GM06990 (cell line): Measurements from ENCODE around the gene TAF3.

ENCODE experiments used
- DNase-seq: peaks from one replicate; pipeline ENCODE4 v3.0.0-alpha.2; 2011; ENCODE audit not compliant: insufficient read length; ENCODE audit errors: extremely low read depth
- H3K27me3 ChIP-seq: replicated peaks from 2 replicates; pipeline ENCODE4 v1.6.0; 2011; ENCODE audit warnings: low read length; ENCODE audit not compliant: control insufficient read depth, insufficient read depth
- H3K36me3 ChIP-seq: 2 replicates; pipeline ENCODE4 v1.5.1; 2011; ENCODE audit warnings: low read length; ENCODE audit not compliant: control insufficient read depth, insufficient read depth
- H3K4me3 ChIP-seq: replicated peaks from 2 replicates; pipeline ENCODE4 v1.5.1; 2011; ENCODE audit warnings: low read depth, mild to moderate bottlenecking, control low read depth, low read length
- TF ChIP-seq, protein P1 (sequence below): IDR thresholded peaks from 2 replicates; pipeline ENCODE4 v1.5.1; 2011; ENCODE audit warnings: low read length, control low read depth, mild to moderate bottlenecking, inconsistent platforms; ENCODE audit not compliant: insufficient read depth, poor library complexity, severe bottlenecking

TAF3 gene

DNA sequence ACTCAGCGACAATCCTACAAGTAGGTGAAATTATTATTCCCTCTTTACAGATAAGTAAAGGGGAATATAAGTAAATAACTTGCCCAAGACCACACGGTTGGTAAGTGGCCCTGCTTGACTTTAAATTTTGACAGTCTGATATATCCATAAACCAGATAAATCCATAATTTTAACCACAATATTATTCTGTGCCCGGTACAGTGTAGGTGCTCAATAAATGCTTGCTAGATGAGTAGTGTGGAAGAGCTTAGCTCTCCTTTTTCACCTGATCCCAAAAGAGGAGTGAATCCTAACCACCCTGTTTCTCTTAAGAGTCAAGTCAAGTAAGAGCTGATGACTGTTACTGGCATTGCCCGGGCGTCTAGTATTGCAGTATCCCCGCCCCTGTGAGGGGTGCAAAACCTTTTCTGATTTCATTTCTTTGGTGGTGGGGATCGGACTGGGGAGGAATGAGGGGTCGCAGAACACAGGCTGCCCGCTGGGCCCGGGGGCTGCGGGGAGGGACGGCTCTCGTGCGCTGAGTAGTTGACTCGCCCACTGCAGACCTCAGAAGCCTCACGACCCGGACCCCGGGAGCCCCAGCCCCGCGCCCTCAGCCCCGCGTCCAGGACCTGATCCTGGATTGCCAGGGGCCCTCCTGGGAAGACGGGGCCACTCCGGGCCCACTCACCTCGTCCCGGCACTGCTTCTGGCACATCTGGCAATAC is 31.0 kb upstream of the TAF3 start:
- Histone ChIP-seq H3K4me3 (peak overlapping the region; percentile 87), H3K36me3 (peaks cover 2% of the 10 kb centered on the region), H3K27me3 (no peaks in the 10 kb centered on the region)
- DNase-seq: no peak
- TF ChIP-seq, protein P1, sequence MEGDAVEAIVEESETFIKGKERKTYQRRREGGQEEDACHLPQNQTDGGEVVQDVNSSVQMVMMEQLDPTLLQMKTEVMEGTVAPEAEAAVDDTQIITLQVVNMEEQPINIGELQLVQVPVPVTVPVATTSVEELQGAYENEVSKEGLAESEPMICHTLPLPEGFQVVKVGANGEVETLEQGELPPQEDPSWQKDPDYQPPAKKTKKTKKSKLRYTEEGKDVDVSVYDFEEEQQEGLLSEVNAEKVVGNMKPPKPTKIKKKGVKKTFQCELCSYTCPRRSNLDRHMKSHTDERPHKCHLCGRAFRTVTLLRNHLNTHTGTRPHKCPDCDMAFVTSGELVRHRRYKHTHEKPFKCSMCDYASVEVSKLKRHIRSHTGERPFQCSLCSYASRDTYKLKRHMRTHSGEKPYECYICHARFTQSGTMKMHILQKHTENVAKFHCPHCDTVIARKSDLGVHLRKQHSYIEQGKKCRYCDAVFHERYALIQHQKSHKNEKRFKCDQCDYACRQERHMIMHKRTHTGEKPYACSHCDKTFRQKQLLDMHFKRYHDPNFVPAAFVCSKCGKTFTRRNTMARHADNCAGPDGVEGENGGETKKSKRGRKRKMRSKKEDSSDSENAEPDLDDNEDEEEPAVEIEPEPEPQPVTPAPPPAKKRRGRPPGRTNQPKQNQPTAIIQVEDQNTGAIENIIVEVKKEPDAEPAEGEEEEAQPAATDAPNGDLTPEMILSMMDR: no peak

DNA sequence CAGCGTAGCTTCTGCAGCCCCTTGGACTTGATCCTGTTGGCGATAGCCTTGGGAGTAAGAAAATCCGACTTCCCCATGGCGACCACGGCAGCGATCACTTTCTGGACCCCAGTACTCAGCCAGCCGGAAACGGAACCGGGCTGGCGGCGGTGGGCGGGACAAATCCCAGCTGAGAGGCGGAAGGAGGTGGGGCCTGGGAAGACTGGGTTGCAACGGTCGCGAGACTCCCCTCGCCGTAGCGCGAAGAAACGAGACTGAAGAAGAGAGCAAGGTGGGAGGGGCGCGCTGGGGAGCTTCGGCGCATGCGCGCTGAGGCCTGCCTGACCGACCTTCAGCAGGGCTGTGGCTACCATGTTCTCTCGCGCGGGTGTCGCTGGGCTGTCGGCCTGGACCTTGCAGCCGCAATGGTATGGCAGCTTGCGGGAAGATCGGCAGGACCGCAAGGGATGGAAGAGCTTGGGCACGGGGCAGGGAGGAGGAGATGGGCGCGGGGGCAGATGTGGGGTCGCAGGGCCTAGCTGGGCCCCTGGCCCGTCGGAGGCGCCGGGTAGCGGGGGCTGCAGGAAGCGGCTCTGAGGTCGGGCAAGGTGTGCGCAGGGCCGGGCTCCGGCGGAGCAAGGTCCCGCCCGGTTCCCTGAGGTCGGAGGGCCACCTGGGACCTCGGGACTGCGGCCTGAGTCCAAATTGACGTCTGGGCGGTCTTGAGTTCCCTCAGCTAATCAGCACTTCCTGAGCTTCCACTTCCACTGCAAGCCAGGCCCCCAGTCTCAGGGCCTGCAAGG is 30.3 kb upstream of the TAF3 start, which contains the start of the genes ATP5F1C and KIN:
ATP5F1C (plus strand) TSS at position 321 of the 782 bp plus-strand sequence; CDS start at position 352, 31 bp downstream.
KIN (minus strand) TSS at position 137 of the 782 bp plus-strand sequence; CDS start at position 77, 60 bp downstream.
- Histone ChIP-seq H3K4me3 (peak within 1 kb of the TSS; percentile 87), H3K36me3 (peaks cover 2% of the 10 kb centered on the region), H3K27me3 (no peaks in the 10 kb centered on the region)
- TF ChIP-seq, protein P1: no peak
- peak; percentile 98 for DNase-seq

DNA sequence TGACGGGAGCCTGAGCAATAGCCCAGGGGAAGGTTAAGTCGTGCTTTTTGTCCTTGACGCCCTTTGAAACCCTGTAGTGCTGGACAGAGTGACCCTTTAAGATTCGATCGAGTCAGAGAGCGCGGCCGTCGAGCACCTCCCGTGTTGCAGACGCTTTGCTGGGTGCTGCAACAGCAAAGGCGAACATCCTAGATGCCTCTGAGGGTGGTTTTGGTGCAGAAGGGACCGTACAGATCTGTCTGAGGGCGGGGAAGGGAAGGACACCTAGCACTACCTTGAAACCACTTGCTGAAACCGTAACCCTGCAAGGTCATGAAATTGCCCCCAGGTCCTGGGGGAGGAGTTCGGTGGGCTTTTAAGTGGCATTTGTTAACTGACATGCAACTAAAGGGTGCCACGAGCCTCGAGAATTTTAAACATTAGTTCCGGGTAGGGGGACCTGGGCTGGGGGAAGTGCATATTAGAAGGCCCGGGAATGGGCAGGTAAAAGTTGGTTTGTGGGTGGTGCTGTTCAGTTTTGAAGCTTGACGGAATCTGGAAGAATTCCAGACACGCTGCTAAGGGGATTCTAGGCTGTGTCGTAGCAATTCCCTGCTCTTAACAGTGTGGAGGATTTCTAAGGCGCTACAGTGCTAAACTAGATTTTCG is 29.5 kb upstream of the TAF3 start:
- Histone ChIP-seq H3K27me3 (no peaks in the 10 kb centered on the region), H3K4me3 (peak overlapping the region; percentile 87), H3K36me3 (peaks cover 2% of the 10 kb centered on the region)
- TF ChIP-seq, protein P1: no peak
- DNase-seq: no peak

DNA sequence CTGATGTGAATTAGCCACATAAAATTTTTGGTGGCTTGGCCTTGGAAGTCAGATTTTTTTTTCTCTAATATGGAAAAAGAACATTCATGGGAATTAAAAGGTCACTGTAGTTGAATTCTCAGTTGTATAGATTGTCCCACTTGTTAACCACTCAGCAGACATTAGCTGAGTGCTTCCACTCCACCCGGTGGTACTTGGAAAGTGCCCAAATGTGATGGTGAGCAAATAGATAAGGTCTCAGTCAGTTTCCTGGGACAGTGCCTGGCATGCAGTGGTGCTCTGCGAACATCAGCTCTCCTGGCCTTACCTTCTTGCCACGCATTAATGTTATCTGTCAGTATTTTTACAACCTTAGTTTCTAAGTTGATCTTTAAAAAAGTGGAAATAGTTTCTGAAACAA is 28.9 kb upstream of the TAF3 start:
- DNase-seq: no peak
- Histone ChIP-seq H3K27me3 (no peaks in the 10 kb centered on the region), H3K4me3 (peak overlapping the region; percentile 87), H3K36me3 (peaks cover 2% of the 10 kb centered on the region)
- TF ChIP-seq, protein P1: no peak

DNA sequence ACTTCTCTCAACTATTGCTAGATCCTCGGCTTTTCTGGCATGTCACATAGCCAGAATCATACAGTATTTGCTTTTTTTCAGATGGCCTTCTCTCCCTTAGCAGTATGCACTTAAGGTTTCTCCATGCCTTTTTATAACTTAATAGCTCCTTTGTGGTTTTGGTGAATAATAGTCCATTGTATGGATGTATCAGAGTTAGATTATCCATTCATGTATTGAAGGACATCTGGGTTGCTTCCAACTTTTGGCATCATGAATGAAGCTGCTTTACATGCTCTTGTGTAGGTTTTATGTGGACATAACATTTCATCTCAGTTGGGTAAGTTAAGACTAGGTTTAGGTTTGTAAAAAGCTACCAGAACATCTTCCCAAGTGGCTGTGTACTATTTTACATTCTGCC is 25.8 kb upstream of the TAF3 start:
- H3K36me3 ChIP-seq: peaks cover 4% of the 10 kb centered on the region
- TF ChIP-seq, protein P1: no peak
- no peaks in the 10 kb centered on the region for H3K27me3 ChIP-seq
- no peak overlapping the region for H3K4me3 ChIP-seq
- no peak for DNase-seq
